ELF-1 (cell line): ENCODE measurements around the gene UBN2.
"Not testable (repeated sequence)": the region's sequence is repeated elsewhere in the genome, so short reads cannot be mapped to it uniquely, and the experiment has no call there.

Experiments
- DNase-seq: peaks from one replicate; pipeline ENCODE4 v3.0.0-alpha.2; 2016; ENCODE audit warnings: low read depth, low spot score

The UBN2 gene

GRCh38 chr7:139294241-139294640, 63.2 kb downstream of the UBN2 start:
- DNase-seq, result no peak

GRCh38 chr7:139294951-139295575, 64.0 kb downstream of the UBN2 start:
- no peak for DNase-seq

GRCh38 chr7:139297795-139298194, 66.8 kb downstream of the UBN2 start:
- no peak for DNase-seq

- DNase-seq, result no peak
Observed at GRCh38 chr7:139299296-139299695, 68.3 kb downstream of the UBN2 start.

GRCh38 chr7:139300390-139300789, 69.4 kb downstream of the UBN2 start:
- DNase-seq, result no peak

GRCh38 chr7:139304517-139304916, 73.5 kb downstream of the UBN2 start:
- DNase-seq, result no peak

- no peak for DNase-seq
Observed at GRCh38 chr7:139317939-139318505, 87.0 kb downstream of the UBN2 start.

GRCh38 chr7:139321071-139321745, 90.2 kb downstream of the UBN2 start:
- DNase-seq, result peak; percentile 60

GRCh38 chr7:139324709-139325108, 93.7 kb downstream of the UBN2 start:
- DNase-seq, result not testable (repeated sequence)

GRCh38 chr7:139328375-139328774, 97.3 kb downstream of the UBN2 start:
- no peak for DNase-seq

- DNase-seq, result no peak
Observed at GRCh38 chr7:139329119-139329518, 98.1 kb downstream of the UBN2 start.

GRCh38 chr7:139330333-139331030, 99.4 kb downstream of the UBN2 start:
- no peak for DNase-seq

- no peak for DNase-seq
Observed at GRCh38 chr7:139332697-139333359, 101.8 kb downstream of the UBN2 start.

- not testable (repeated sequence) for DNase-seq
Observed at GRCh38 chr7:139333443-139333842, 102.4 kb downstream of the UBN2 start.

GRCh38 chr7:139334399-139335150, 103.5 kb downstream of the UBN2 start:
- DNase-seq, result no peak

GRCh38 chr7:139339025-139339424, 108.0 kb downstream of the UBN2 start:
- DNase-seq, result no peak

- no peak for DNase-seq
Observed at GRCh38 chr7:139339698-139340036, 108.6 kb downstream of the UBN2 start.

- DNase-seq, result peak; percentile 100
Observed at GRCh38 chr7:139340037-139340807, 109.2 kb downstream of the UBN2 start.

- DNase-seq, result no peak
Observed at GRCh38 chr7:139340808-139341057, 109.7 kb downstream of the UBN2 start.

- DNase-seq, result peak; percentile 97
Observed at GRCh38 chr7:139341058-139341775, 110.2 kb downstream of the UBN2 start, which contains the start of gene FMC1. FMC1 (plus strand) TSS chr7:139341337; CDS start chr7:139341385, 48 bp downstream.
